SK-N-MC (cell line): Measurements from ENCODE around the gene FXYD7.

Experiments
- EZH2 ChIP-seq: fragments of 200-600 bp; sonication (generic); IDR thresholded peaks from one replicate; pipeline ENCODE4 v1.6.1; 2017; ENCODE audit warnings: antibody characterized with exemption
- FOXP2 ChIP-seq: optimal IDR thresholded peaks from 2 replicates; pipeline ENCODE3; 2011; ENCODE audit warnings: mild to moderate bottlenecking, moderate library complexity; ENCODE audit not compliant: insufficient read depth; ENCODE audit errors: extremely low read length, control extremely low read depth
- POLR2AphosphoS5 ChIP-seq: IDR thresholded peaks from 2 replicates; pipeline ENCODE4 v1.6.1; 2012; ENCODE audit warnings: mild to moderate bottlenecking, low read depth, low read length, borderline replicate concordance

GRCh38 chr19:35094656-35095055 is 48.4 kb upstream of the FXYD7 start:
- TF ChIP-seq POLR2AphosphoS5, result no peak
- TF ChIP-seq EZH2, result no peak
- no peak for TF ChIP-seq FOXP2
